ENCODE measurements around the gene RIT2. TPM values are rescaled to one million over a fixed set of nuclear protein-coding genes. Genes with fewer than 3 reads are reported as not detected.

RIT2 gene
- total RNA-seq, 1 experiment from 2014 or later = not detected

DNA sequence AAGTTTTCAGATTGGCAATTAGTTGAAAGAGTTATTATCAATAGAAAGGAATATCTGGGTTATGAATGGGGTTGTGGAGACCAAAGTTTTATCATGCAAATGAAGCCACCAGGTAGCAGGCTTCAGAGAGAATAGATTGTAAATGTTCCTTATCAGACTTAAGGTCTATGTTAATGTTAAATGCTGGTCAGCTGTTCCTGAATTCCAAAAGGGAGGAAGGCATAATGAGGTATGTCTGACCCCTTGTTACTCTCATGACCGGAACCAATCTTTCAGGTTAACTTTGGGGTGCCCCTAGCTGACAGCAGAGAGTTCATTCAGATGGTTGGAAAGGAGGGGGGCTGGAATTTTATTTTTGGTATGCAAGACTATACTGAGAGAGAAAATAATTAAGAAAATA, 47.9 kb downstream of the RIT2 start:
- TF ChIP-seq, protein P1, sequence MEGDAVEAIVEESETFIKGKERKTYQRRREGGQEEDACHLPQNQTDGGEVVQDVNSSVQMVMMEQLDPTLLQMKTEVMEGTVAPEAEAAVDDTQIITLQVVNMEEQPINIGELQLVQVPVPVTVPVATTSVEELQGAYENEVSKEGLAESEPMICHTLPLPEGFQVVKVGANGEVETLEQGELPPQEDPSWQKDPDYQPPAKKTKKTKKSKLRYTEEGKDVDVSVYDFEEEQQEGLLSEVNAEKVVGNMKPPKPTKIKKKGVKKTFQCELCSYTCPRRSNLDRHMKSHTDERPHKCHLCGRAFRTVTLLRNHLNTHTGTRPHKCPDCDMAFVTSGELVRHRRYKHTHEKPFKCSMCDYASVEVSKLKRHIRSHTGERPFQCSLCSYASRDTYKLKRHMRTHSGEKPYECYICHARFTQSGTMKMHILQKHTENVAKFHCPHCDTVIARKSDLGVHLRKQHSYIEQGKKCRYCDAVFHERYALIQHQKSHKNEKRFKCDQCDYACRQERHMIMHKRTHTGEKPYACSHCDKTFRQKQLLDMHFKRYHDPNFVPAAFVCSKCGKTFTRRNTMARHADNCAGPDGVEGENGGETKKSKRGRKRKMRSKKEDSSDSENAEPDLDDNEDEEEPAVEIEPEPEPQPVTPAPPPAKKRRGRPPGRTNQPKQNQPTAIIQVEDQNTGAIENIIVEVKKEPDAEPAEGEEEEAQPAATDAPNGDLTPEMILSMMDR (conservative IDR thresholded peaks at IDR 0.05) = no peak
- no peak for TF ChIP-seq EZH2 (IDR thresholded peaks at IDR 0.05; ENCODE audit: low read depth)
- CTCF ChIA-PET = no interaction called here

DNA sequence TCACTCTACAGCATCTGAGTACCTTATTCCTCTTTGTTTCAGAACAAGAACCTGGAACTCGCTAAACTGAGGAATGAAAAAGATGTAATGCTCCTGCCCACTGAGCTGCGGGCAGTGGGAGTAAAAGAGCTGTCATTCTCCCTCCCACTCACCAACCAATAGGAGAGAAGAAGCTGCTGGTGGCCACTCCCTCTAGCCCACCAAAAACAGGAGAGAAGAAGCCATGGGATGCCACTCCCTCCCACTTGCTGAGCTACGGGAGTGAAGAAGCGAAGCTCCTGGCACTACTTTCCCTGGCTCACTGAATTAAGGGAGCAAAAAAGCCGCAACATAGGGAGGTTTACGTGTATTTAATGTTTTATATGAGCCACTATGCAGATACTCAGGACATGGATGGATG, 53.7 kb downstream of the RIT2 start:
- no peak overlapping the region for H3K4me3 ChIP-seq
- BruUV-seq (replicated peaks) = no TSS peak
- no peaks in the 10 kb centered on the region for H3K4me1 ChIP-seq (replicated peaks; ENCODE audit: insufficient read depth)
- H2AFZ ChIP-seq = no peak overlapping the region
- H3K27me3 ChIP-seq (ENCODE audit: insufficient read depth, low read depth) = no peaks in the 10 kb centered on the region
- no peak overlapping the region for H3K4me2 ChIP-seq
- no peak for DNase-seq
- H3K79me2 ChIP-seq (ENCODE audit: low read depth) = no peaks in the 10 kb centered on the region
- H3K27ac ChIP-seq = no peak overlapping the region
- POLR2A ChIA-PET (ENCODE audit: unreplicated experiment) = no interaction called here
- H3F3A ChIP-seq (ENCODE audit: insufficient read depth, low read depth) = no peaks in the 10 kb centered on the region
- CTCF ChIA-PET = no interaction called here
- H3K9me3 ChIP-seq (ENCODE audit: insufficient read depth, low read depth) = no peaks in the 10 kb centered on the region
- no peaks in the 10 kb centered on the region for H3K36me3 ChIP-seq (ENCODE audit: low read depth)
- H3K9me2 ChIP-seq (ENCODE audit: insufficient read depth) = no peaks in the 10 kb centered on the region
- TF ChIP-seq, protein P1 (conservative IDR thresholded peaks at IDR 0.05) = no peak
- no peak for TF ChIP-seq EZH2 (IDR thresholded peaks at IDR 0.05; ENCODE audit: low read depth)
- intact Hi-C loops (cut with micrococcal nuclease; ENCODE audit: unreplicated experiment) = no loop called here
- H4K20me1 ChIP-seq (ENCODE audit: insufficient read depth) = no peaks in the 10 kb centered on the region

More for the DNA sequence above, 47.9 kb downstream of the RIT2 start:
- H3K27me3 ChIP-seq (ENCODE audit: insufficient read depth, low read depth) = no peaks in the 10 kb centered on the region
- no peaks in the 10 kb centered on the region for H3K9me3 ChIP-seq (ENCODE audit: insufficient read depth, low read depth)
- H3K79me2 ChIP-seq (ENCODE audit: low read depth) = no peaks in the 10 kb centered on the region
- no peak for DNase-seq
- H4K20me1 ChIP-seq (ENCODE audit: insufficient read depth) = no peaks in the 10 kb centered on the region
- H3K36me3 ChIP-seq (ENCODE audit: low read depth) = no peaks in the 10 kb centered on the region
- intact Hi-C loops (cut with micrococcal nuclease; ENCODE audit: unreplicated experiment) = no loop called here
- no peak overlapping the region for H3K4me2 ChIP-seq
- POLR2A ChIA-PET (ENCODE audit: unreplicated experiment) = no interaction called here
- H3F3A ChIP-seq (ENCODE audit: insufficient read depth, low read depth) = no peaks in the 10 kb centered on the region
- H2AFZ ChIP-seq = no peak overlapping the region
- no peak overlapping the region for H3K4me3 ChIP-seq
- no peak overlapping the region for H3K27ac ChIP-seq
- BruUV-seq (replicated peaks) = no TSS peak
- H3K9me2 ChIP-seq (ENCODE audit: insufficient read depth) = no peaks in the 10 kb centered on the region
- H3K4me1 ChIP-seq (replicated peaks; ENCODE audit: insufficient read depth) = no peaks in the 10 kb centered on the region

- CTCF ChIA-PET = no interaction called here
- no peak for DNase-seq
Measured at GRCh38 chr18:43061318-43061717, 54.2 kb downstream of the RIT2 start.

More at GRCh38 chr18:43061318-43061717, 54.2 kb downstream of the RIT2 start:
- no peak overlapping the region for H3K27ac ChIP-seq
- no peak overlapping the region for H3K4me2 ChIP-seq
- no peaks in the 10 kb centered on the region for H3K4me1 ChIP-seq (replicated peaks; ENCODE audit: insufficient read depth)
- intact Hi-C loops (cut with micrococcal nuclease; ENCODE audit: unreplicated experiment) = no loop called here
- H3K79me2 ChIP-seq (ENCODE audit: low read depth) = no peaks in the 10 kb centered on the region
- TF ChIP-seq, protein P1 (conservative IDR thresholded peaks at IDR 0.05) = no peak
- TF ChIP-seq EZH2 (IDR thresholded peaks at IDR 0.05; ENCODE audit: low read depth) = no peak
- BruUV-seq (replicated peaks) = no TSS peak
- no peaks in the 10 kb centered on the region for H3K36me3 ChIP-seq (ENCODE audit: low read depth)
- no peaks in the 10 kb centered on the region for H4K20me1 ChIP-seq (ENCODE audit: insufficient read depth)
- POLR2A ChIA-PET (ENCODE audit: unreplicated experiment) = no interaction called here
- no peaks in the 10 kb centered on the region for H3F3A ChIP-seq (ENCODE audit: insufficient read depth, low read depth)
- no peaks in the 10 kb centered on the region for H3K9me2 ChIP-seq (ENCODE audit: insufficient read depth)
- H3K27me3 ChIP-seq (ENCODE audit: insufficient read depth, low read depth) = no peaks in the 10 kb centered on the region
- H2AFZ ChIP-seq = no peak overlapping the region
- no peak overlapping the region for H3K4me3 ChIP-seq
- no peaks in the 10 kb centered on the region for H3K9me3 ChIP-seq (ENCODE audit: insufficient read depth, low read depth)
